A673 (cell line): ENCODE data around the gene USP14. TPM values are rescaled to one million over a fixed set of nuclear protein-coding genes. Genes with fewer than 3 reads are reported as not detected.

ENCODE experiments used
- BruUV-seq: library from RNA; stranded (reverse); fragments of 400-500 nt; replicated peaks from 2 replicates; lab custom pipeline; 2021; lab: Mats Ljungman, UMichigan
- CTCF ChIA-PET: fragments of 300-600 bp; sonication (Branson Sonifier 250); formaldehyde crosslinking; loops from one replicate; lab custom pipeline; 2022; ENCODE audit warnings: antibody characterized with exemption; lab: Charles Lee
- POLR2A ChIA-PET: fragments of 300-600 bp; sonication (Branson Sonifier 250); formaldehyde crosslinking; loops from one replicate; lab custom pipeline; 2022; ENCODE audit warnings: antibody characterized with exemption; ENCODE audit not compliant: low non-redundant PET; lab: Charles Lee
- DNase-seq: peaks from one replicate; pipeline ENCODE4 v3.0.0-alpha.2; 2015; ENCODE audit warnings: low spot score
- H3K27ac ChIP-seq: fragments of 200-600 bp; sonication (generic); 2 replicates; pipeline ENCODE4 v1.5.1; 2016; ENCODE audit warnings: mixed run types, low read depth, mild to moderate bottlenecking, mixed read lengths, antibody characterized with exemption, low read length; ENCODE audit not compliant: poor library complexity, severe bottlenecking
- H3K27me3 ChIP-seq: fragments of 200-600 bp; sonication (generic); replicated peaks from 2 replicates; pipeline ENCODE4 v1.6.1; 2017; ENCODE audit warnings: mixed run types, low read depth, mild to moderate bottlenecking, mixed read lengths, antibody characterized with exemption, low read length; ENCODE audit not compliant: insufficient read depth, poor library complexity
- H3K36me3 ChIP-seq: fragments of 200-600 bp; sonication (generic); 2 replicates; pipeline ENCODE4 v1.6.1; 2016; ENCODE audit warnings: mixed run types, mild to moderate bottlenecking, mixed read lengths, antibody characterized with exemption, low read length; ENCODE audit not compliant: insufficient read depth, poor library complexity, severe bottlenecking
- H3K4me1 ChIP-seq: fragments of 200-600 bp; sonication (generic); 2 replicates; pipeline ENCODE4 v1.6.1; 2017; ENCODE audit warnings: mixed run types, mild to moderate bottlenecking, mixed read lengths, antibody characterized with exemption, low read length; ENCODE audit not compliant: insufficient read depth, poor library complexity, severe bottlenecking
- H3K4me3 ChIP-seq: fragments of 200-600 bp; sonication (generic); 2 replicates; pipeline ENCODE4 v1.5.1; 2016; ENCODE audit warnings: low read depth, mixed run types, mild to moderate bottlenecking, mixed read lengths, low read length; ENCODE audit not compliant: poor library complexity, severe bottlenecking
- H3K9me3 ChIP-seq: fragments of 200-600 bp; sonication (generic); 2 replicates; pipeline ENCODE4 v1.6.1; 2016; ENCODE audit warnings: mixed run types, low read depth, mild to moderate bottlenecking, mixed read lengths, antibody characterized with exemption, low read length; ENCODE audit not compliant: poor library complexity, severe bottlenecking
- CTCF ChIP-seq: fragments of 300-800, 200-600 bp; sonication (generic); conservative IDR thresholded peaks from 2 replicates; pipeline ENCODE4 v1.5.1; 2017; ENCODE audit warnings: low read depth, mild to moderate bottlenecking, antibody characterized with exemption, low read length, moderate library complexity, mixed read lengths
- EZH2 ChIP-seq: fragments of 200-600 bp; sonication (generic); IDR thresholded peaks from 2 replicates; pipeline ENCODE4 v1.6.1; 2017; ENCODE audit warnings: borderline replicate concordance, low read depth, mild to moderate bottlenecking, mixed read lengths, antibody characterized with exemption, low read length; ENCODE audit not compliant: poor library complexity, severe bottlenecking
- intact Hi-C: fragments of 100-400 bp; cut with micrococcal nuclease; formaldehyde crosslinking; loops from one replicate; pipeline ENCODE4 v1.10.0; 2022; ENCODE audit not compliant: unreplicated experiment
- total RNA-seq: library from RNA; stranded (reverse); gene quantifications from 2 replicates; pipeline ENCODE4 v1.2.3, GENCODE V29; 2021

The USP14 gene
- total RNA-seq, 1 experiment from 2014 or later = 148 TPM

- Histone ChIP-seq H3K36me3 (peaks cover 24% of the 10 kb centered on the region), H3K4me1 (no peaks in the 10 kb centered on the region), H3K27me3 (no peaks in the 10 kb centered on the region), H3K4me3 (no peak overlapping the region), H3K27ac (no peak overlapping the region), H3K9me3 (no peaks in the 10 kb centered on the region)
- TF ChIP-seq EZH2 (no peak), CTCF (no peak)
- DNase-seq = no peak
- intact Hi-C loops = no loop called here
- BruUV-seq = no TSS peak
- POLR2A ChIA-PET = no interaction called here
- CTCF ChIA-PET = no interaction called here
Measured at GRCh38 chr18:227902-228301, 69.5 kb downstream of the USP14 start.

- Histone ChIP-seq H3K9me3 (no peaks in the 10 kb centered on the region), H3K27me3 (no peaks in the 10 kb centered on the region), H3K4me1 (no peaks in the 10 kb centered on the region), H3K27ac (no peak overlapping the region), H3K36me3 (peaks cover 17% of the 10 kb centered on the region), H3K4me3 (no peak overlapping the region)
- TF ChIP-seq EZH2 (no peak), CTCF (no peak)
- ChIA-PET CTCF (no interaction called here), POLR2A (no interaction called here)
- no TSS peak for BruUV-seq
- intact Hi-C loops = no loop called here
- no peak for DNase-seq
Measured at GRCh38 chr18:228586-228985, 70.2 kb downstream of the USP14 start.

GRCh38 chr18:231563-231962 lies 73.2 kb downstream of the USP14 start:
- Histone ChIP-seq H3K4me1 (no peaks in the 10 kb centered on the region), H3K9me3 (no peaks in the 10 kb centered on the region), H3K27me3 (no peaks in the 10 kb centered on the region), H3K36me3 (no peaks in the 10 kb centered on the region), H3K4me3 (no peak overlapping the region), H3K27ac (no peak overlapping the region)
- TF ChIP-seq CTCF (no peak), EZH2 (no peak)
- DNase-seq = no peak
- no TSS peak for BruUV-seq
- ChIA-PET POLR2A (interaction anchor here (0.6 kb wide), 1 partner anchor 49 kb away, joined by 12 read pairs; no protein-coding TSS in a partner anchor), CTCF (no interaction called here)
- intact Hi-C loops = no loop called here
